Endothelial cell of umbilical vein (primary cell): ENCODE measurements around the gene ATP1B1.

ENCODE experiments used
- CTCF ChIP-seq, 2 donors: IDR thresholded peaks; 1 replicate in 1 of 2; 2 replicates in 1 of 2; pipeline ENCODE4 v1.5.1; 2011; ENCODE audit warnings: low read length in 2 of 2, mild to moderate bottlenecking in 2 of 2, moderate library complexity in 2 of 2, control low read depth in 1 of 2, inconsistent platforms in 1 of 2, low read depth in 1 of 2; ENCODE audit not compliant: insufficient read depth in 1 of 2; ENCODE audit errors: extremely low read depth in 1 of 2
- EZH2 ChIP-seq: IDR thresholded peaks from 2 replicates; pipeline ENCODE4 v1.6.1; 2012; ENCODE audit warnings: borderline replicate concordance, low read depth, mild to moderate bottlenecking, moderate library complexity, low read length, inconsistent platforms; ENCODE audit not compliant: severe bottlenecking
- JUN ChIP-seq: IDR thresholded peaks from 2 replicates; pipeline ENCODE4 v1.6.1; 2011; ENCODE audit warnings: borderline replicate concordance, low read depth; ENCODE audit not compliant: insufficient read length, insufficient read depth
- MAX ChIP-seq: IDR thresholded peaks from 2 replicates; pipeline ENCODE4 v1.6.1; 2011; ENCODE audit not compliant: insufficient read depth, insufficient read length
- POLR2A ChIP-seq: IDR thresholded peaks from 2 replicates; pipeline ENCODE4 v1.6.1; 2012; ENCODE audit warnings: low read depth, mild to moderate bottlenecking, control low read depth, low read length
- POLR2AphosphoS5 ChIP-seq: IDR thresholded peaks from 2 replicates; pipeline ENCODE4 v1.6.1; 2012; ENCODE audit warnings: low read depth, mild to moderate bottlenecking, control low read depth, low read length, moderate library complexity; ENCODE audit not compliant: insufficient read depth

- TF ChIP-seq POLR2A = no peak
- TF ChIP-seq EZH2 = no peak
- TF ChIP-seq CTCF (IDR thresholded peaks at IDR 0.05; ENCODE audit: extremely low read depth in 1 of 2, insufficient read depth in 1 of 2, low read depth in 1 of 2, low read length in 2 of 2) = no peak
- TF ChIP-seq JUN = no peak
- no peak for TF ChIP-seq POLR2AphosphoS5
- no peak for TF ChIP-seq MAX
Measured at GRCh38 chr1:169160845-169161495, 54.5 kb downstream of the ATP1B1 start.
